Stomach (tissue), 4 donors: ENCODE data around the gene EPHB1.

Experiments used
- EP300 ChIP-seq: sonication (generic); formaldehyde crosslinking; IDR thresholded peaks from one replicate; pipeline ENCODE4 v1.6.1; 2017; ENCODE audit warnings: antibody characterized with exemption
- POLR2A ChIP-seq, 4 donors: fragments of 450-650 bp; IDR thresholded peaks; one replicate each; pipeline ENCODE4 v1.6.1; 2016; ENCODE audit warnings: antibody characterized with exemption in 4 of 4, control low read depth in 2 of 4, mild to moderate bottlenecking in 1 of 4, moderate library complexity in 1 of 4
- POLR2AphosphoS5 ChIP-seq, 3 donors: sonication (generic); formaldehyde crosslinking; IDR thresholded peaks; one replicate each; pipeline ENCODE4 v1.6.1; 2016; ENCODE audit warnings: antibody characterized with exemption in 3 of 3
- TF ChIP-seq, protein P1 (sequence below), 7 experiments: fragments of 450-650 bp in 4 of 7; fragments of 200-600 bp in 3 of 7; sonication (generic) in 3 of 7; IDR thresholded peaks; one replicate each; pipeline ENCODE4 v1.5.1; 2016 to 2019; ENCODE audit warnings: antibody characterized with exemption in 7 of 7, control low read depth in 2 of 7, mild to moderate bottlenecking in 1 of 7

DNA sequence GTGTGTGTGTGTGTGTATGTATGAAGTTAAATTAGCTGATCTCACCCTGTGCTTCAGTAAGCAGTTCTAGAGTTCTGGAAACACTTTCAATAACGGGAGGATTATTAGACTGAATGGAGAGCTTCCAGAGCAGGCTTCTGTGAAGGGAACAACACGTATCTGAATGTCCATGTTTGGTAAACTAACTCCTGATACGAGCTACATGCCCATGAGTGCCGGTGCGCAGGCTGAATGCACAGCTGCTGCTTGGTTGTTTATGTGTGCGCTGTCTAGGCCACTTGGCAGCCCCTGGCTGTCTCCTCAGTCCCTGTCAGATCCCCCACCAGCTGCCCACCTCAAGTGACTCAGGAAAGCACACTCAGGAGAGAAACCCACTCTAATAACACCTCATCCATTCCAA is 137.0 kb downstream of the EPHB1 start:
- no peak for TF ChIP-seq POLR2A (IDR thresholded peaks at IDR 0.05)
- TF ChIP-seq, protein P1, sequence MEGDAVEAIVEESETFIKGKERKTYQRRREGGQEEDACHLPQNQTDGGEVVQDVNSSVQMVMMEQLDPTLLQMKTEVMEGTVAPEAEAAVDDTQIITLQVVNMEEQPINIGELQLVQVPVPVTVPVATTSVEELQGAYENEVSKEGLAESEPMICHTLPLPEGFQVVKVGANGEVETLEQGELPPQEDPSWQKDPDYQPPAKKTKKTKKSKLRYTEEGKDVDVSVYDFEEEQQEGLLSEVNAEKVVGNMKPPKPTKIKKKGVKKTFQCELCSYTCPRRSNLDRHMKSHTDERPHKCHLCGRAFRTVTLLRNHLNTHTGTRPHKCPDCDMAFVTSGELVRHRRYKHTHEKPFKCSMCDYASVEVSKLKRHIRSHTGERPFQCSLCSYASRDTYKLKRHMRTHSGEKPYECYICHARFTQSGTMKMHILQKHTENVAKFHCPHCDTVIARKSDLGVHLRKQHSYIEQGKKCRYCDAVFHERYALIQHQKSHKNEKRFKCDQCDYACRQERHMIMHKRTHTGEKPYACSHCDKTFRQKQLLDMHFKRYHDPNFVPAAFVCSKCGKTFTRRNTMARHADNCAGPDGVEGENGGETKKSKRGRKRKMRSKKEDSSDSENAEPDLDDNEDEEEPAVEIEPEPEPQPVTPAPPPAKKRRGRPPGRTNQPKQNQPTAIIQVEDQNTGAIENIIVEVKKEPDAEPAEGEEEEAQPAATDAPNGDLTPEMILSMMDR (IDR thresholded peaks at IDR 0.05): no peak
- no peak for TF ChIP-seq POLR2AphosphoS5 (IDR thresholded peaks at IDR 0.05)
- TF ChIP-seq EP300: no peak
